GM21423 (cell line): ENCODE results near the gene TMEM208.

Experiments
- ATAC-seq: cut with Tn5 transposase; IDR thresholded peaks from one replicate; pipeline ENCODE4 v1.9.1; 2021; ENCODE audit warnings: mild to moderate bottlenecking, moderate library complexity; ENCODE audit not compliant: unreplicated experiment

Gene TMEM208

GRCh38 chr16:67207249-67208091 is 19.5 kb upstream of the TMEM208 start:
- ATAC-seq, result no peak

GRCh38 chr16:67208154-67208896 is 18.6 kb upstream of the TMEM208 start:
- no peak for ATAC-seq

- no peak for ATAC-seq
Observed at GRCh38 chr16:67209565-67209964, 17.4 kb upstream of the TMEM208 start.

GRCh38 chr16:67210069-67210937 is 16.6 kb upstream of the TMEM208 start:
- no peak for ATAC-seq

- ATAC-seq, result no peak
Observed at GRCh38 chr16:67211674-67212073, 15.3 kb upstream of the TMEM208 start.

- ATAC-seq, result no peak
Observed at GRCh38 chr16:67212766-67213165, 14.2 kb upstream of the TMEM208 start.

- ATAC-seq, result no peak
Observed at GRCh38 chr16:67213197-67214019, 13.5 kb upstream of the TMEM208 start.

GRCh38 chr16:67215706-67216105 is 11.2 kb upstream of the TMEM208 start:
- ATAC-seq, result no peak

- ATAC-seq, result no peak
Observed at GRCh38 chr16:67216612-67217490, 10.1 kb upstream of the TMEM208 start.

GRCh38 chr16:67223992-67224391 is 2.9 kb upstream of the TMEM208 start:
- no peak for ATAC-seq

- no peak for ATAC-seq
Observed at GRCh38 chr16:67226295-67226803, 581 bp upstream of the TMEM208 start.

GRCh38 chr16:67227567-67227921 is 614 bp downstream of the TMEM208 start:
- no peak for ATAC-seq

- no peak for ATAC-seq
Observed at GRCh38 chr16:67228034-67228785, 1.3 kb downstream of the TMEM208 start.

- ATAC-seq, result no peak
Observed at GRCh38 chr16:67228905-67229304, 2.0 kb downstream of the TMEM208 start.

- no peak for ATAC-seq
Observed at GRCh38 chr16:67229906-67230808, 3.2 kb downstream of the TMEM208 start.

- no peak for ATAC-seq
Observed at GRCh38 chr16:67230809-67231660, 4.1 kb downstream of the TMEM208 start.

GRCh38 chr16:67233596-67233995 is 6.7 kb downstream of the TMEM208 start:
- no peak for ATAC-seq
